NCI-H524 treated with DMSO at 0.1 percent for 48 hours (cell line): ENCODE measurements around the gene COL13A1.

Source experiments
- DNase-seq: peaks from one replicate; lab custom pipeline; 2025; lab: John Stamatoyannopoulos, UW

COL13A1 gene

GRCh38 chr10:69791812-69792211 lies 9.9 kb upstream of the COL13A1 start:
- no peak for DNase-seq

- DNase-seq: no peak
Measured at GRCh38 chr10:69792341-69792740, 9.4 kb upstream of the COL13A1 start.

- DNase-seq: no peak
Measured at GRCh38 chr10:69794673-69795072, 7.0 kb upstream of the COL13A1 start.

GRCh38 chr10:69795242-69795934 lies 6.3 kb upstream of the COL13A1 start:
- no peak for DNase-seq

GRCh38 chr10:69797959-69798358 lies 3.7 kb upstream of the COL13A1 start:
- DNase-seq: no peak

GRCh38 chr10:69800109-69800508 lies 1.6 kb upstream of the COL13A1 start:
- no peak for DNase-seq

- DNase-seq: no peak
Measured at GRCh38 chr10:69800665-69801064, 1.0 kb upstream of the COL13A1 start.

- no peak for DNase-seq
Measured at GRCh38 chr10:69801094-69801433, 642 bp upstream of the COL13A1 start.

- no peak for DNase-seq
Measured at GRCh38 chr10:69802424-69803161, 887 bp downstream of the COL13A1 start.

GRCh38 chr10:69803809-69804208 lies 2.1 kb downstream of the COL13A1 start:
- DNase-seq: no peak

GRCh38 chr10:69804775-69805174 lies 3.1 kb downstream of the COL13A1 start:
- no peak for DNase-seq

- no peak for DNase-seq
Measured at GRCh38 chr10:69807122-69807521, 5.4 kb downstream of the COL13A1 start.

GRCh38 chr10:69807696-69808095 lies 6.0 kb downstream of the COL13A1 start:
- no peak for DNase-seq

GRCh38 chr10:69809318-69809717 lies 7.6 kb downstream of the COL13A1 start:
- no peak for DNase-seq

- DNase-seq: no peak
Measured at GRCh38 chr10:69810097-69810496, 8.4 kb downstream of the COL13A1 start.

GRCh38 chr10:69810675-69811397 lies 9.1 kb downstream of the COL13A1 start:
- DNase-seq: no peak

GRCh38 chr10:69813632-69814031 lies 11.9 kb downstream of the COL13A1 start:
- DNase-seq: no peak

- no peak for DNase-seq
Measured at GRCh38 chr10:69814251-69814650, 12.5 kb downstream of the COL13A1 start.

GRCh38 chr10:69815104-69815503 lies 13.4 kb downstream of the COL13A1 start:
- DNase-seq: no peak

GRCh38 chr10:69816521-69816920 lies 14.8 kb downstream of the COL13A1 start:
- DNase-seq: no peak

GRCh38 chr10:69817078-69817581 lies 15.4 kb downstream of the COL13A1 start:
- no peak for DNase-seq

GRCh38 chr10:69818676-69819239 lies 17.1 kb downstream of the COL13A1 start:
- no peak for DNase-seq
